Hepatocyte (in vitro differentiated cells): ENCODE data around the gene NAP1L4. TPM values are rescaled to one million over a fixed set of nuclear protein-coding genes. Genes with fewer than 3 reads are reported as not detected.

ENCODE experiments used
- DNase-seq: peaks from one replicate; pipeline ENCODE4 v3.0.0-alpha.2; 2016; ENCODE audit warnings: low spot score
- H2AFZ ChIP-seq: fragments of 200-600 bp; sonication (generic); 2 replicates; pipeline ENCODE4 v1.6.0; 2016; ENCODE audit warnings: antibody characterized with exemption, mild to moderate bottlenecking
- H3K27ac ChIP-seq: fragments of 200-600 bp; sonication (generic); 2 replicates; pipeline ENCODE4 v1.5.1; 2016; ENCODE audit warnings: mild to moderate bottlenecking
- H3K27me3 ChIP-seq: fragments of 200-600 bp; sonication (generic); 2 replicates; pipeline ENCODE4 v1.6.1; 2016
- H3K36me3 ChIP-seq: fragments of 200-600 bp; sonication (generic); replicated peaks from 2 replicates; pipeline ENCODE4 v1.5.1; 2016; ENCODE audit warnings: low read depth; ENCODE audit not compliant: insufficient read depth
- H3K4me1 ChIP-seq: fragments of 200-600 bp; sonication (generic); 2 replicates; pipeline ENCODE4 v1.5.1; 2016; ENCODE audit warnings: mild to moderate bottlenecking, moderate library complexity; ENCODE audit not compliant: insufficient read depth
- H3K4me2 ChIP-seq: fragments of 200-600 bp; sonication (generic); 2 replicates; pipeline ENCODE4 v1.6.0; 2016
- H3K4me3 ChIP-seq: fragments of 200-600 bp; sonication (generic); 2 replicates; pipeline ENCODE4 v1.5.1; 2016; ENCODE audit warnings: mild to moderate bottlenecking
- H3K79me2 ChIP-seq: fragments of 200-600 bp; sonication (generic); 2 replicates; pipeline ENCODE4 v1.6.0; 2017; ENCODE audit warnings: mild to moderate bottlenecking
- H3K9me2 ChIP-seq: fragments of 200-600 bp; sonication (generic); replicated peaks from 2 replicates; pipeline ENCODE4 v1.6.0; 2017; ENCODE audit warnings: mild to moderate bottlenecking; ENCODE audit not compliant: insufficient read depth
- H3K9me3 ChIP-seq: fragments of 200-600 bp; sonication (generic); 2 replicates; pipeline ENCODE4 v1.5.1; 2016; ENCODE audit warnings: low read depth, mild to moderate bottlenecking
- H4K20me1 ChIP-seq: fragments of 200-600 bp; sonication (generic); 2 replicates; pipeline ENCODE4 v1.6.0; 2016; ENCODE audit warnings: mild to moderate bottlenecking; ENCODE audit not compliant: insufficient read depth, poor library complexity, severe bottlenecking
- CTCF ChIP-seq: fragments of 200-600 bp; sonication (generic); IDR thresholded peaks from 2 replicates; pipeline ENCODE4 v1.5.1; 2016; ENCODE audit warnings: antibody characterized with exemption, mild to moderate bottlenecking; ENCODE audit not compliant: poor library complexity
- EZH2 ChIP-seq: fragments of 200-600 bp; sonication (generic); IDR thresholded peaks from 2 replicates; pipeline ENCODE4 v1.6.1; 2016; ENCODE audit warnings: antibody characterized with exemption, mild to moderate bottlenecking, borderline replicate concordance
- EZH2phosphoT487 ChIP-seq: fragments of 200-600 bp; sonication (generic); IDR thresholded peaks from one replicate; pipeline ENCODE4 v1.6.1; 2018; ENCODE audit warnings: antibody characterized with exemption, mild to moderate bottlenecking, low read depth, moderate library complexity; ENCODE audit not compliant: unreplicated experiment, severe bottlenecking
- WGBS: methylation state at CpG from one replicate; pipeline ENCODE4 v1.1.6; 2016; ENCODE audit warnings: low lambda C conversion rate; ENCODE audit errors: missing lambda C conversion rate; 5-methylcytosine and 5-hydroxymethylcytosine counted together
- polyA plus RNA-seq: library from polyadenylated mRNA; unstranded; fragments of >200 nt; fragmentation: Nextera tagmentation; extraction: Ambion mirVana; gene quantifications from 2 replicates; pipeline ENCODE4 v1.2.1, GENCODE V29; 2016
- total RNA-seq: library from RNA; depleted of rRNA; stranded (reverse); fragments of >200 nt; gene quantifications from 2 replicates; pipeline ENCODE4 v1.2.3, GENCODE V29; 2014

The NAP1L4 gene
- total and polyA plus RNA-seq, 2 experiments from 2014 or later = 79.0 to 118 TPM

GRCh38 chr11:3004481-3004880 is 12.4 kb upstream of the NAP1L4 start:
- no peak overlapping the region for H3K27ac ChIP-seq
- no peak overlapping the region for H3K4me3 ChIP-seq
- H2AFZ ChIP-seq = no peak overlapping the region
- no peak for DNase-seq
- no peaks in the 10 kb centered on the region for H3K27me3 ChIP-seq
- H3K4me1 ChIP-seq = peaks cover 4% of the 10 kb centered on the region
- 97% methylated on average over 10 of the region's 10 CpGs for WGBS
- H3K9me2 ChIP-seq = no peaks in the 10 kb centered on the region
- no peaks in the 10 kb centered on the region for H3K9me3 ChIP-seq
- no peaks in the 10 kb centered on the region for H4K20me1 ChIP-seq
- no peak overlapping the region for H3K4me2 ChIP-seq
- no peaks in the 10 kb centered on the region for H3K79me2 ChIP-seq
- H3K36me3 ChIP-seq = no peaks in the 10 kb centered on the region
- no peak for TF ChIP-seq CTCF
- TF ChIP-seq EZH2phosphoT487 = no peak
- TF ChIP-seq EZH2 = no peak

GRCh38 chr11:3003396-3004231 is 11.5 kb upstream of the NAP1L4 start:
- H3K27ac ChIP-seq = no peak overlapping the region
- TF ChIP-seq EZH2phosphoT487 (no peak), CTCF (no peak), EZH2 (no peak)
- 95% methylated on average over 12 of the region's 12 CpGs for WGBS
- H3K9me3 ChIP-seq = no peaks in the 10 kb centered on the region
- H3K27me3 ChIP-seq = no peaks in the 10 kb centered on the region
- H3K4me2 ChIP-seq = no peak overlapping the region
- DNase-seq = no peak
- H3K79me2 ChIP-seq = no peaks in the 10 kb centered on the region
- no peaks in the 10 kb centered on the region for H3K36me3 ChIP-seq
- no peaks in the 10 kb centered on the region for H3K9me2 ChIP-seq
- no peak overlapping the region for H2AFZ ChIP-seq
- peaks cover 4% of the 10 kb centered on the region for H3K4me1 ChIP-seq
- no peak overlapping the region for H3K4me3 ChIP-seq
- H4K20me1 ChIP-seq = no peaks in the 10 kb centered on the region

GRCh38 chr11:3002871-3003270 is 10.7 kb upstream of the NAP1L4 start:
- no peak overlapping the region for H3K4me3 ChIP-seq
- no peak overlapping the region for H2AFZ ChIP-seq
- DNase-seq = no peak
- H3K4me1 ChIP-seq = peaks cover 4% of the 10 kb centered on the region
- H3K9me3 ChIP-seq = no peaks in the 10 kb centered on the region
- no peaks in the 10 kb centered on the region for H3K79me2 ChIP-seq
- no peaks in the 10 kb centered on the region for H3K27me3 ChIP-seq
- H3K9me2 ChIP-seq = no peaks in the 10 kb centered on the region
- H3K36me3 ChIP-seq = no peaks in the 10 kb centered on the region
- no peak overlapping the region for H3K4me2 ChIP-seq
- no peak for TF ChIP-seq EZH2phosphoT487
- TF ChIP-seq CTCF = no peak
- no peak for TF ChIP-seq EZH2
- no peaks in the 10 kb centered on the region for H4K20me1 ChIP-seq
- 91% methylated on average over 8 of the region's 8 CpGs for WGBS
- no peak overlapping the region for H3K27ac ChIP-seq
